Esophagus muscularis mucosa (tissue), 4 donors: ENCODE data around the gene PIM3.

Experiments used
- CTCF ChIP-seq, 3 experiments: fragments of 200-600 bp in 2 of 3; fragments of 450-650 bp in 1 of 3; sonication (generic) in 2 of 3; IDR thresholded peaks; one replicate each; pipeline ENCODE4 v1.5.1; 2017 to 2019; ENCODE audit warnings: antibody characterized with exemption in 3 of 3, mild to moderate bottlenecking in 2 of 3, moderate library complexity in 1 of 3
- EP300 ChIP-seq: sonication (generic); formaldehyde crosslinking; IDR thresholded peaks from one replicate; pipeline ENCODE4 v1.6.1; 2017; ENCODE audit warnings: antibody characterized with exemption
- POLR2A ChIP-seq: fragments of 450-650 bp; IDR thresholded peaks from one replicate; pipeline ENCODE4 v1.6.1; 2017; ENCODE audit warnings: antibody characterized with exemption, moderate library complexity, mild to moderate bottlenecking, low read depth
- POLR2AphosphoS5 ChIP-seq, 2 donors: sonication (generic); formaldehyde crosslinking; IDR thresholded peaks; one replicate each; pipeline ENCODE4 v1.6.1; 2017; ENCODE audit warnings: antibody characterized with exemption in 2 of 2

GRCh38 chr22:50004918-50005317 is 44.3 kb downstream of the PIM3 start:
- TF ChIP-seq CTCF (IDR thresholded peaks at IDR 0.05): no peak
- TF ChIP-seq EP300: no peak
- no peak for TF ChIP-seq POLR2A
- TF ChIP-seq POLR2AphosphoS5 (IDR thresholded peaks at IDR 0.05): no peak
